GM20000 (cell line): ENCODE measurements around the gene SASH1.

Experiments
- DNase-seq: peaks from one replicate; pipeline ENCODE4 v3.0.0; 2012; ENCODE audit warnings: low spot score
- CTCF ChIP-seq: IDR thresholded peaks from 2 replicates; pipeline ENCODE4 v1.5.1; 2012; ENCODE audit warnings: mild to moderate bottlenecking, control low read depth; ENCODE audit errors: extremely low read depth, missing control alignments

Gene SASH1

GRCh38 chr6:148509800-148510581, 167.4 kb downstream of the SASH1 start:
- DNase-seq: peak; percentile 41
- no peak for TF ChIP-seq CTCF

- no peak for DNase-seq
- TF ChIP-seq CTCF: no peak
Observed at GRCh38 chr6:148513145-148514071, 170.8 kb downstream of the SASH1 start.

- no peak for TF ChIP-seq CTCF
- DNase-seq: no peak
Observed at GRCh38 chr6:148514091-148514845, 171.6 kb downstream of the SASH1 start.

- DNase-seq: no peak
- no peak for TF ChIP-seq CTCF
Observed at GRCh38 chr6:148516217-148516616, 173.6 kb downstream of the SASH1 start.

- no peak for DNase-seq
- TF ChIP-seq CTCF: no peak
Observed at GRCh38 chr6:148516617-148517016, 174.0 kb downstream of the SASH1 start.

- no peak for DNase-seq
- TF ChIP-seq CTCF: no peak
Observed at GRCh38 chr6:148517470-148517869, 174.8 kb downstream of the SASH1 start.
